HepG2 (cell line): Measurements from ENCODE around the gene STMND1. TPM values are rescaled to one million over a fixed set of nuclear protein-coding genes. Genes with fewer than 3 reads are reported as not detected.

Experiments
- ATAC-seq: fragments of 200-7000 bp; cut with Tn5 transposase; 3 replicates; pipeline ENCODE4 v1.9.1; 2020; ENCODE audit warnings: mild to moderate bottlenecking, moderate library complexity
- BruUV-seq: library from RNA; stranded (reverse); fragments of 400-500 nt; replicated peaks from 2 replicates; lab custom pipeline; 2021; lab: Mats Ljungman, UMichigan
- CTCF ChIA-PET: fragments of 300-600 bp; formaldehyde crosslinking; extraction: SDS; loops from one replicate; lab custom pipeline; 2021; ENCODE audit warnings: low total read pairs, inconsistent platforms, low intra/inter-chr PET ratio; lab: Yijun Ruan, JAX
- POLR2A ChIA-PET: fragments of 350-600 bp; sonication (Branson Sonifier 250); formaldehyde crosslinking; loops from one replicate; lab custom pipeline; 2020; ENCODE audit warnings: antibody characterized with exemption, inconsistent platforms; lab: Yijun Ruan, JAX
- DNase-seq: peaks from one replicate; pipeline ENCODE4 v3.0.0-alpha.2; 2015; ENCODE audit warnings: low spot score
- FAIRE-seq: peaks from 3 replicates; lab custom pipeline; 2011; peaks lifted over from hg19 to GRCh38; lab: Jason Lieb, UNC
- H2AFZ ChIP-seq: one replicate; pipeline ENCODE4 v1.6.1; 2011; ENCODE audit warnings: low read length, inconsistent platforms
- H3K27ac ChIP-seq: fragments of 300-600 bp; 3 replicates; pipeline ENCODE4 v1.8.0; 2011; ENCODE audit warnings: mixed run types, mild to moderate bottlenecking, mixed read lengths, low read length, inconsistent platforms; ENCODE audit not compliant: insufficient read depth; ENCODE audit errors: extremely low read length
- H3K27me3 ChIP-seq, 2 experiments: fragments of 200-600 bp in 1 of 2; 2 replicates in 1 of 2; 3 replicates in 1 of 2; pipeline versions ENCODE4 v1.6.0 to v1.8.0; 2011; ENCODE audit warnings: low read length in 2 of 2, mild to moderate bottlenecking in 2 of 2, moderate library complexity in 2 of 2, inconsistent platforms in 1 of 2; ENCODE audit not compliant: insufficient read depth in 2 of 2, control insufficient read depth in 1 of 2
- H3K36me3 ChIP-seq, 2 experiments: fragments of 200-600 bp in 1 of 2; replicated peaks in 1 of 2; 2 replicates in 1 of 2; 3 replicates in 1 of 2; pipeline versions ENCODE4 v1.5.1 to v1.8.0; 2011; ENCODE audit warnings: low read length in 2 of 2, inconsistent platforms in 1 of 2; ENCODE audit not compliant: insufficient read depth in 2 of 2, control insufficient read depth in 1 of 2
- H3K4me1 ChIP-seq: 2 replicates; pipeline ENCODE4 v1.5.1; 2012; ENCODE audit warnings: low read length, inconsistent platforms; ENCODE audit not compliant: insufficient read depth
- H3K4me2 ChIP-seq: 2 replicates; pipeline ENCODE4 v1.6.0; 2011; ENCODE audit warnings: low read depth, low read length, inconsistent platforms
- H3K4me3 ChIP-seq, 3 experiments: fragments of 200-600 bp in 1 of 3; sonication (generic), shearing (Covaris generic) in 1 of 3; replicated peaks in 1 of 3; 2 replicates each; pipeline ENCODE4 v1.5.1; 2011 to 2016; ENCODE audit warnings: low read length in 3 of 3, inconsistent platforms in 2 of 3, low read depth in 2 of 3, mild to moderate bottlenecking in 2 of 3, control low read depth in 1 of 3, mixed read lengths in 1 of 3; ENCODE audit not compliant: insufficient read depth in 1 of 3
- H3K79me2 ChIP-seq: one replicate; pipeline ENCODE4 v1.6.1; 2011; ENCODE audit warnings: low read length, inconsistent platforms; ENCODE audit not compliant: insufficient read depth
- H3K9ac ChIP-seq: 2 replicates; pipeline ENCODE4 v1.6.0; 2011; ENCODE audit warnings: mild to moderate bottlenecking, low read depth, low read length, inconsistent platforms; ENCODE audit not compliant: insufficient read depth
- H3K9me3 ChIP-seq: 2 replicates; pipeline ENCODE4 v1.5.1; 2012; ENCODE audit warnings: mild to moderate bottlenecking, low read length
- H4K20me1 ChIP-seq: 2 replicates; pipeline ENCODE4 v1.6.0; 2011; ENCODE audit warnings: inconsistent platforms, mild to moderate bottlenecking, low read length, moderate library complexity; ENCODE audit not compliant: insufficient read depth
- FOXA1 ChIP-seq, 2 experiments: fragments of 450-650 bp in 1 of 2; sonication (generic) in 1 of 2; formaldehyde crosslinking in 1 of 2; IDR thresholded peaks; 2 replicates each; pipeline versions ENCODE4 v1.4.0 to v1.6.1; 2016 to 2020; ENCODE audit warnings: missing genetic modification reagents in 1 of 2
- GABPB1 ChIP-seq: IDR thresholded peaks from 2 replicates; pipeline ENCODE4 v1.6.1; 2016; ENCODE audit warnings: mild to moderate bottlenecking, missing genetic modification reagents, moderate library complexity, missing compliant biosample characterization
- PHB2 ChIP-seq: fragments of 450-650 bp; IDR thresholded peaks from 2 replicates; pipeline ENCODE4 v1.6.1; 2018; ENCODE audit not compliant: partially characterized antibody
- RARG ChIP-seq: sonication (generic); formaldehyde crosslinking; IDR thresholded peaks from 2 replicates; pipeline ENCODE4 v1.4.0; 2020; ENCODE audit warnings: low read depth, mild to moderate bottlenecking, missing genetic modification reagents
- RBM39 ChIP-seq: fragments of 200-400 bp; formaldehyde crosslinking; IDR thresholded peaks from one replicate; pipeline ENCODE4 v1.6.1; 2018; ENCODE audit warnings: antibody characterized with exemption, mild to moderate bottlenecking, low read depth, low read length; ENCODE audit not compliant: poor library complexity, severe bottlenecking
- RXRB ChIP-seq: IDR thresholded peaks from 2 replicates; pipeline ENCODE4 v1.6.1; 2016; ENCODE audit warnings: borderline replicate concordance, missing genetic modification reagents, missing compliant biosample characterization
- SAP130 ChIP-seq: IDR thresholded peaks from 2 replicates; pipeline ENCODE4 v1.6.1; 2016; ENCODE audit warnings: low read depth
- SP4 ChIP-seq: sonication (generic); formaldehyde crosslinking; IDR thresholded peaks from 2 replicates; pipeline ENCODE4 v1.8.1; 2023; ENCODE audit warnings: mild to moderate bottlenecking, missing genetic modification reagents
- TCF7 ChIP-seq: sonication (generic); IDR thresholded peaks from 2 replicates; pipeline ENCODE4 v1.6.1; 2016; ENCODE audit warnings: antibody characterized with exemption, low read depth
- ZNF12 ChIP-seq: sonication (generic); formaldehyde crosslinking; IDR thresholded peaks from 2 replicates; pipeline ENCODE4 v1.5.0; 2020; ENCODE audit warnings: missing genetic modification reagents
- ZNF180 ChIP-seq: sonication (generic); formaldehyde crosslinking; IDR thresholded peaks from 2 replicates; pipeline ENCODE4 v1.4.0; 2020; ENCODE audit warnings: low read depth, missing genetic modification reagents, borderline replicate concordance
- ZNF263 ChIP-seq: sonication (generic); formaldehyde crosslinking; IDR thresholded peaks from 2 replicates; pipeline ENCODE4 v1.4.0; 2020; ENCODE audit warnings: missing genetic modification reagents
- ZNF333 ChIP-seq: sonication (generic); formaldehyde crosslinking; IDR thresholded peaks from 2 replicates; pipeline ENCODE4 v1.4.0; 2020; ENCODE audit warnings: mild to moderate bottlenecking, missing genetic modification reagents, borderline replicate concordance
- ZNF33A ChIP-seq: sonication (generic); formaldehyde crosslinking; IDR thresholded peaks from 2 replicates; pipeline ENCODE4 v1.5.1; 2020; ENCODE audit warnings: missing genetic modification reagents, mild to moderate bottlenecking, moderate library complexity, borderline replicate concordance
- ZNF501 ChIP-seq: sonication (generic); formaldehyde crosslinking; IDR thresholded peaks from 2 replicates; pipeline ENCODE4 v1.5.1; 2020; ENCODE audit warnings: mild to moderate bottlenecking, moderate library complexity, missing genetic modification reagents
- ZNF740 ChIP-seq: sonication (generic); formaldehyde crosslinking; IDR thresholded peaks from 2 replicates; pipeline ENCODE4 v1.4.0; 2020; ENCODE audit warnings: missing genetic modification reagents
- ZSCAN31 ChIP-seq: sonication (generic); formaldehyde crosslinking; IDR thresholded peaks from 2 replicates; pipeline ENCODE4 v1.5.0; 2020; ENCODE audit warnings: low read depth, mild to moderate bottlenecking, missing genetic modification reagents
- WGBS: methylation state at CpG from one replicate; pipeline ENCODE4 v1.1.6; 2017; ENCODE audit warnings: low lambda C conversion rate; 5-methylcytosine and 5-hydroxymethylcytosine counted together
- in situ Hi-C: cut with HindIII; loops from 2 replicates; pipeline ENCODE4 v1.10.0; 2017; ENCODE audit warnings: low pct_unique_long_range_greater_than_20kb; ENCODE audit not compliant: extremely low pct_ligation_motif_present
- intact Hi-C: fragments of 100-400 bp; cut with micrococcal nuclease; formaldehyde crosslinking; loops from one replicate; pipeline ENCODE4 v1.10.0; 2022; ENCODE audit not compliant: unreplicated experiment
- polyA plus RNA-seq, 8 experiments: library from polyadenylated mRNA; depleted of rRNA in 3 of 8; stranded (reverse) in 7 of 8; unstranded in 1 of 8; fragments of >200 nt; fragmentation: Illumina TruSeq in 4 of 8; extraction: Trizol in 4 of 8; gene quantifications; 2 replicates each; pipeline versions ENCODE4 v1.2.1 to v1.2.3, GENCODE V29; 2011 to 2016; ENCODE audit warnings: low read depth in 4 of 8, missing spikeins in 1 of 8, mixed read lengths in 1 of 8; ENCODE audit not compliant: insufficient read depth in 1 of 8
- total RNA-seq, 5 experiments: library from RNA; depleted of rRNA; stranded (reverse); fragments of >200 nt; fragmentation: Illumina TruSeq; extraction: Trizol; gene quantifications; 2 replicates each; pipeline ENCODE4 v1.2.3, GENCODE V29; 2016; ENCODE audit warnings: low read depth in 1 of 5
- TF ChIP-seq, protein P1 (sequence below): sonication (generic); formaldehyde crosslinking; IDR thresholded peaks from 2 replicates; pipeline ENCODE4 v1.4.0; 2020; ENCODE audit warnings: missing genetic modification reagents
- TF ChIP-seq, protein P2 (sequence below): sonication (generic); formaldehyde crosslinking; IDR thresholded peaks from 2 replicates; pipeline ENCODE4 v1.5.0; 2020; ENCODE audit warnings: missing genetic modification reagents

Gene STMND1
- total and polyA plus RNA-seq, 2 of the 13 experiments (the other 11 are each of a cell fraction or from before 2014, with no cell fraction given), result not detected

DNA sequence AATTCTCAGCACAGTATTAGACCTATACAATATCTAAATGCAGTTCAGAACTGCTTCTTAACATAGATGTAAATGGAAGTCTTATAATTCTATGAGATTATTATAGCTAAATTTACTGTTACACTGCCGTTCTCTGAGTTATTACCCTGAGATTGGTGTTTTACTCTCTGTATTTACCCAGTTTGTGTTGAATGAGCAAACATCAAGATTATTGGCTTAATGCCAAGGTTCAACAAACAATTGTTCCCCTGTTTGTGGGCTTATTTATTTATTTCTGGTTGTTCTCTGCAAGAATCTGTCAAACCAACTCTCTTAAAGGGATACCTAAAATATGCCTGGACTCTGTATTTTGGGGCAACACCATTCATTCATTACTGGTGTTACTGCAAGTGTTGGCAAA, 5.2 kb upstream of the STMND1 start:
- POLR2A ChIA-PET, result no interaction called here
- CTCF ChIA-PET, result no interaction called here
- WGBS, result 0% methylated on average over 1 of the region's 1 CpG
- Histone ChIP-seq H3K9ac (no peak overlapping the region), H4K20me1 (no peaks in the 10 kb centered on the region), H3K36me3 (no peaks in the 10 kb centered on the region), H3K4me1 (peaks cover 25% of the 10 kb centered on the region), H3K79me2 (no peaks in the 10 kb centered on the region), H3K9me3 (no peaks in the 10 kb centered on the region), H2AFZ (no peak overlapping the region), H3K4me2 (peak overlapping the region; percentile 44), H3K4me3 (peak overlapping the region in 1 of 3 experiments; percentile 2; a peak in 1 of 6 replicates), H3K27me3 (peaks cover 0 to 4% of the 10 kb centered on the region in 2 experiments; a peak in 1 of 5 replicates), H3K27ac (peak overlapping the region; percentile 23)
- ATAC-seq, result peak; percentile 65
- peak; percentile 74 for DNase-seq
- no TSS peak for BruUV-seq
- in situ Hi-C loops, result no loop called here
- intact Hi-C loops, result no loop called here
- no peak for FAIRE-seq
- TF ChIP-seq PHB2 (no peak), ZNF33A (CRISPR knock-in tag) (0 out of 2 replicates have a peak, but pooled peaks have one; percentile 32), ZNF12 (CRISPR knock-in tag) (no peak), TCF7 (no peak), ZNF501 (CRISPR knock-in tag) (no peak), ZNF740 (CRISPR knock-in tag) (no peak), ZNF263 (CRISPR knock-in tag) (no peak), GABPB1 (no peak), RARG (no peak), ZNF333 (CRISPR knock-in tag) (no peak), RXRB (peak; percentile 42; the same call in 1 of the 2 replicates), ZNF180 (no peak), FOXA1 (IDR thresholded peaks at IDR 0.05) (0 out of 2 replicates have a peak, but pooled peaks have one; percentile 24), FOXA1 (CRISPR knock-in tag; IDR thresholded peaks at IDR 0.05) (peak; percentile 71), ZSCAN31 (no peak), RBM39 (no peak), SP4 (CRISPR knock-in tag) (no peak), SAP130 (0 out of 2 replicates have a peak, but pooled peaks have one; percentile 13)
- TF ChIP-seq, protein P1, sequence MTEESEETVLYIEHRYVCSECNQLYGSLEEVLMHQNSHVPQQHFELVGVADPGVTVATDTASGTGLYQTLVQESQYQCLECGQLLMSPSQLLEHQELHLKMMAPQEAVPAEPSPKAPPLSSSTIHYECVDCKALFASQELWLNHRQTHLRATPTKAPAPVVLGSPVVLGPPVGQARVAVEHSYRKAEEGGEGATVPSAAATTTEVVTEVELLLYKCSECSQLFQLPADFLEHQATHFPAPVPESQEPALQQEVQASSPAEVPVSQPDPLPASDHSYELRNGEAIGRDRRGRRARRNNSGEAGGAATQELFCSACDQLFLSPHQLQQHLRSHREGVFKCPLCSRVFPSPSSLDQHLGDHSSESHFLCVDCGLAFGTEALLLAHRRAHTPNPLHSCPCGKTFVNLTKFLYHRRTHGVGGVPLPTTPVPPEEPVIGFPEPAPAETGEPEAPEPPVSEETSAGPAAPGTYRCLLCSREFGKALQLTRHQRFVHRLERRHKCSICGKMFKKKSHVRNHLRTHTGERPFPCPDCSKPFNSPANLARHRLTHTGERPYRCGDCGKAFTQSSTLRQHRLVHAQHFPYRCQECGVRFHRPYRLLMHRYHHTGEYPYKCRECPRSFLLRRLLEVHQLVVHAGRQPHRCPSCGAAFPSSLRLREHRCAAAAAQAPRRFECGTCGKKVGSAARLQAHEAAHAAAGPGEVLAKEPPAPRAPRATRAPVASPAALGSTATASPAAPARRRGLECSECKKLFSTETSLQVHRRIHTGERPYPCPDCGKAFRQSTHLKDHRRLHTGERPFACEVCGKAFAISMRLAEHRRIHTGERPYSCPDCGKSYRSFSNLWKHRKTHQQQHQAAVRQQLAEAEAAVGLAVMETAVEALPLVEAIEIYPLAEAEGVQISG (CRISPR knock-in tag), result no peak
- TF ChIP-seq, protein P2, sequence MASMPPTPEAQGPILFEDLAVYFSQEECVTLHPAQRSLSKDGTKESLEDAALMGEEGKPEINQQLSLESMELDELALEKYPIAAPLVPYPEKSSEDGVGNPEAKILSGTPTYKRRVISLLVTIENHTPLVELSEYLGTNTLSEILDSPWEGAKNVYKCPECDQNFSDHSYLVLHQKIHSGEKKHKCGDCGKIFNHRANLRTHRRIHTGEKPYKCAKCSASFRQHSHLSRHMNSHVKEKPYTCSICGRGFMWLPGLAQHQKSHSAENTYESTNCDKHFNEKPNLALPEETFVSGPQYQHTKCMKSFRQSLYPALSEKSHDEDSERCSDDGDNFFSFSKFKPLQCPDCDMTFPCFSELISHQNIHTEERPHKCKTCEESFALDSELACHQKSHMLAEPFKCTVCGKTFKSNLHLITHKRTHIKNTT (CRISPR knock-in tag), result no peak
